GM19025 (cell line): ENCODE data around the gene TMEM238.

ENCODE experiments used
- ATAC-seq: cut with Tn5 transposase; IDR thresholded peaks from one replicate; pipeline ENCODE4 v1.9.1; 2021; ENCODE audit warnings: mild to moderate bottlenecking, low read depth, moderate library complexity; ENCODE audit not compliant: unreplicated experiment

The TMEM238 gene

GRCh38 chr19:55360902-55361301, 23.2 kb downstream of the TMEM238 start:
- no peak for ATAC-seq

- no peak for ATAC-seq
Measured at GRCh38 chr19:55358943-55359908, 24.9 kb downstream of the TMEM238 start.

GRCh38 chr19:55358493-55358892, 25.6 kb downstream of the TMEM238 start:
- ATAC-seq: no peak

- ATAC-seq: no peak
Measured at GRCh38 chr19:55355213-55355821, 28.8 kb downstream of the TMEM238 start.

GRCh38 chr19:55354698-55355212, 29.3 kb downstream of the TMEM238 start, which contains the start of gene COX6B2:
TSS of gene COX6B2 (minus strand) at chr19:55354719. CDS start at chr19:55354521, 198 bp downstream.
- no peak for ATAC-seq

- no peak for ATAC-seq
Measured at GRCh38 chr19:55353803-55354697, 30.0 kb downstream of the TMEM238 start.

GRCh38 chr19:55353356-55353802, 30.7 kb downstream of the TMEM238 start:
- no peak for ATAC-seq

- no peak for ATAC-seq
Measured at GRCh38 chr19:55352549-55353145, 31.4 kb downstream of the TMEM238 start.

- no peak for ATAC-seq
Measured at GRCh38 chr19:55352040-55352439, 32.1 kb downstream of the TMEM238 start.

- no peak for ATAC-seq
Measured at GRCh38 chr19:55350620-55351315, 33.3 kb downstream of the TMEM238 start.

GRCh38 chr19:55348317-55349034, 35.6 kb downstream of the TMEM238 start:
- ATAC-seq: no peak

- ATAC-seq: no peak
Measured at GRCh38 chr19:55347442-55348009, 36.6 kb downstream of the TMEM238 start.

- no peak for ATAC-seq
Measured at GRCh38 chr19:55346725-55347441, 37.2 kb downstream of the TMEM238 start.

GRCh38 chr19:55345818-55346724, 38.0 kb downstream of the TMEM238 start:
- ATAC-seq: no peak

- no peak for ATAC-seq
Measured at GRCh38 chr19:55345101-55345817, 38.8 kb downstream of the TMEM238 start.

- no peak for ATAC-seq
Measured at GRCh38 chr19:55344444-55344843, 39.6 kb downstream of the TMEM238 start.
